GM21529 (cell line): ENCODE results near the gene LRP5.
"Not testable (repeated sequence)": the region's sequence is repeated elsewhere in the genome, so short reads cannot be mapped to it uniquely, and the experiment has no call there.

ENCODE experiments used
- ATAC-seq: cut with Tn5 transposase; IDR thresholded peaks from one replicate; pipeline ENCODE4 v1.9.1; 2021; ENCODE audit not compliant: unreplicated experiment

Gene LRP5

DNA sequence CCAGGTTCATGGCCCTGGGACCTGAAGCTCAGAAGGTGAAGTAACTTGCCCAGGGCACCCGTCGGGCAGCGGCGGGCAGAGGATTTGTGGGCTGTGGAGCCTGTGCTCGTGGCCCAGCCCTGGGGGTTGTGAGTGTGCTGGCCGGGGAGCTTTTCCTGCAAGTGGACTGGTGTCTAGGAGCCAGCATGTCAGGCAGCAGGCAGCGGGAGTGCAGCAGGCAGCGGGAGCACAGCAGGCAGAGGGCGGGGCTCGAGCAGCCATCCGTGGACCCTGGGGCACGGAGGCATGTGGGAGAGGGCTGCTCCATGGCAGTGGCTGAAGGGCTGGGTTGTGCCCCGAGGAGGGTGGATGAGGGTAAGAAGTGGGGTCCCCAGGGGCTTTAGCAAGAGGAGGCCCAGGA lies 75.4 kb downstream of the LRP5 start:
- ATAC-seq, result no peak

DNA sequence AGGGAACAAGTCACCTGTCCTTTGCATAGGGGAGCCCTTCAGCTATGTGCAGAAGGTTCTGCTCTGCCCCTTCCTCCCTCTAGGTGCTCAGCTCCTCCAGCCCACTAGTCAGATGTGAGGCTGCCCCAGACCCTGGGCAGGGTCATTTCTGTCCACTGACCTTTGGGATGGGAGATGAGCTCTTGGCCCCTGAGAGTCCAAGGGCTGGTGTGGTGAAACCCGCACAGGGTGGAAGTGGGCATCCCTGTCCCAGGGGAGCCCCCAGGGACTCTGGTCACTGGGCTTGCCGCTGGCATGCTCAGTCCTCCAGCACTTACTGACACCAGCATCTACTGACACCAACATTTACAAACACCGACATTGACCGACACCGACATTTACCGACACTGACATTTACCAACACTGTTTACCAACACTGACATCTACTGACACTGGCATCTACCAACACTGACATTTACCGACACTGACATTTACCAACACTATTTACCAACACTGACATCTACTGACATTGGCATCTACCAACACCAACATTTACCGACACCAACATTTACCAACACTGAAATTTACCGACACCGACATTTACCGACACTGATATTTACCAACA lies 76.3 kb downstream of the LRP5 start:
- no peak for ATAC-seq

DNA sequence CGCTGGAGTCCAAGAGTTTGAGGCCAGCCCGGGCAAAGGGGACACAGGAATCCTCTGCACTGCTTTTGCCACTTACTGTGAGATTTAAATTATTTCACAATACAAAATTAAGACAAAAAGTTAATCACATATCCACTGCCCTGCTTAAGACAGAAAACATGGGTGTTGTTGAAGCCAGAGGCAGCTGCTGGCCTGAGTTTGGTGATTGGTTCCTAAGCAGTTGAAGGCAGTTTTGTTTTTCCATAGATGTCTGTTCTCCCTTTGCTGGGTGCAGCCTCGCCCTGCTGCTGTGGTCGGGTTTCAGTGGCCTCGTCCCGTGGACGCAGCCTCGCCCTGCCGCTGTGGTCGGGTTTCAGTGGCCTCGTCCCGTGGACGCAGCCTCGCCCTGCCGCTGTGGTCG lies 77.9 kb downstream of the LRP5 start:
- ATAC-seq, result no peak

DNA sequence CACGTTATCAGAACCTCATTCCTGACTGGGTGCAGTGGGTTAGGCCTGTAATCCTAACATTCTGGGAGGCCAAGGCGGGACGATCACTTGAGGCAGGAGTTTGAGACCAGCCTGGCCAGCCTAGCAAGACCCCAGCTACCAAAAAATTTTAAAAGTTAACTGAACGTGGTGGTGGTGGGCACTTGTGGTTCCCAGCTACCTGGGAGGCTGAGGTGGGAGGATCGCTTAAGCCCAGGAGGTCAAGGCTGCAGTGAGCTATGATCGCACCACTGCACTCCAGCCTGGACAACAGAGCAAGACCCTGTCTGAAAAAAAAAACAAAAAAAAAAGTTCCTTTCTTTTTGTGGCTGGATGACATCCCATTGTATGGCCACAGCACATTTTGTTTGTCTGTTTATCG lies 80.4 kb downstream of the LRP5 start:
- ATAC-seq, result no peak

DNA sequence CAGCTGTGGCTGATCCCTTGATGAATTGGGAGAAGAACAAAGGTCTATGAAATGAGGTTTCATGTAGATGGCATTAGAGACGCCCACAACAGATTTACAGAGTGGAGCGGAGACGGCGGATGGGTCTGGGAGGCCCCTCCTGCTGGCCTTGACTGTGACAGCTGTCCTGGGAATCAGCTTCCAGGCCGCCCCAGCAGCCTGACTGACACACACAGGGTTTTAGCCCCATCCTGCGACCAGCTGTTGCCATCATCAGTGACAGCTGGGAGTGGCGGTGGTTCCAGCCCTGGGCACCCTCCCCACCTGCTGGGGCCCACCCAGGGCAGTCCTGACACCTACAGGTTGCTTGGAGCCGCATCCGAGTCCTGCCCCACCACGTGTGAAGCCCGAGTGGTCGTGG lies 84.1 kb downstream of the LRP5 start:
- no peak for ATAC-seq

DNA sequence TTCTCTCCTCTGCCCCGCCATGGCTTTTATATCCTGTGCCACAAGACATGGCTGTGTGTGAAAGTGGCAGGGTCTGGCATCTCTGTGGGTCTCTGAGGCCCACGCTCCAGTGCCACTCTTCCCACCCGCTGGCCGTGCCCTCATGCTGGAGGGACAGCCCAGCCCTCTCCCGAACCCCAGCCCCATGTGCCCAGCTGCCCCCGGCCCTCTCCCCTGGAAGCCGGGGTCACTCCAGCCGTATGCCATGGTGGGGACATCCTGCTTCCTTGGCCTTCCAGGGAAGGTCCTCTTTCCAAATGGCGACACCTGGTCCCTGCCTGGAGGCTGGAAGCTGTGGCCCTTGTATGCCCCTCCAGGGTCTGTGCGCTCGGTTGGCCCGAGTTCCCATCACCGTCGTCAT lies 84.9 kb downstream of the LRP5 start:
- ATAC-seq, result no peak

DNA sequence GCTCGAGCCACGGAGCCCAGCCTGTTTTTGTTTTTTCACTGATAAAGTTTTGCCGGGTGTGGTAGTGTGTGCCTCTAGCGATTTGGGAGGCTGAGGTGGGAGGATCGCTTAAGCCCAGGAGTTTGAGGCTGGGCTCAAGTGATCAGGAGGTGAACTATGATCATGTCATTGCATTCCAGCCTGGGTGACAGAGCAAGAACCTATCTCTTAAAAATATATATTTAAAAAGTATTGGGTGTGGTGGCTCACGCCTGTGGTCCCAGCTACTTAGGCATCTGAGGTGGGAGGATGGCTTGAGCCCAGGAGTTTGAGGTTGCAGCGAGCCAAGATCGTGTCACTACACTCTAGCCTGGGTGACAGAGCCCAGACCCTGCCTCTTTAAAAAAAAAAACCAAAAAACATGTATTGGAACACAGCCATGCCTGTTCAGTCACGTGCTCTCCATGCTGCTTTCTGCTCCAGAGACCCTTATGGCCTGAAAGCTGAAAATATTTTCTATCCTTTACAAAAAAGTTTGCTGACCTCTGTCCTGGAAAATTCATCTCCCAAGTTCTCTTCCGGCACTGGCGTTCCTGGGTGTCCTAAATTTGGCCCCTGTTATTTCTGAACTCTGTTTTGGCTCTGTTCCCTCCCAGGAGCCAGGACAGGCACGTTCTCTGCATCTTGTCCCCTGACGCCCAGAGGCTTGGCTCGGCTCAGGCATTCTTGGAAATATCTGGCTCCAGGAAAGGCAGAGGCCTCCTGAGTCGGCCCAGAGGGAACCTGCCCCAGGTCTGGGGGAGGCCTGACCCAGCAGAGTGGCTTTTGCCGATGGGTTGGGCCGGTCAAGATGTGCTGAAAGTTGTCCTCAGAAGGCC lies 86.8 kb downstream of the LRP5 start:
- no peak for ATAC-seq

DNA sequence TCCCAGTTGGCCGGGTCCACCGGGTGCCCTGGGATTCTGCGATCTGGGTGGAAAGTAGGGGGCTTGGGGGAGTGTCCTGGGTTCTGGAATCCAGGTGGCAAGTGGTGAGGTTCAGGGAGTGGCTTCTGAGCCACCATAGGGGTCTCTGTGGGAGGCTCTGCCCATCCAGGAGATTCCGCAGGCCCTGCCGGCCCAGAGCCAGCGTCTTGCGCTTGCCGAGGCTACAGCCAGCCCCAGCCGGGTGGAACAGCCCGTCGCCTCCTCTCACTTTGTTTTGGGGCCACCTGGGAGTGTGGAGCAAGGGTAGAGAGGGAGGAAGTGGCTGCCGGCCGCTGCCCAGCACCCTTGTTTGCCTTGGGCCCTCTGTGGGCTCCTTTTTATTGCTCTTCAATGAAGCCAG lies 87.5 kb downstream of the LRP5 start:
- ATAC-seq, result no peak

DNA sequence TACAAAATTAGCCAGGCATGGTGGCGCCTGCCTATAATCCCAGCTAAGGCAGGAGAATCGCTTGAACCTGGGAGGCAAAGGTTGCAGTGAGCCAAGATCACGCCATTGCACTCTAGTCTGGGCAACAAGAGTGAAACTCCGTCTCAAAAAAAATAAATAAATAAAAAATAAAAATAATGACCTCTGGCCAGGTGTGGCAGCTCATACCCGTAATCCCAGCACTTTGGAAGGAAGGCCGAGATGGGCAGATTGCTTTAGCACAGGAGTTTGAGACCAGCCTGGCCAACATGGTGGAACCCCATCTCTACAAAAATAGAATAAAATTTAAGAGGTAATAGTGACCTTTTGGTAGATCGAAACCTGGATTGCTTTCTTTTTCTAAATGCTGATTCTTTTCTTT lies 88.2 kb downstream of the LRP5 start:
- not testable (repeated sequence) for ATAC-seq

DNA sequence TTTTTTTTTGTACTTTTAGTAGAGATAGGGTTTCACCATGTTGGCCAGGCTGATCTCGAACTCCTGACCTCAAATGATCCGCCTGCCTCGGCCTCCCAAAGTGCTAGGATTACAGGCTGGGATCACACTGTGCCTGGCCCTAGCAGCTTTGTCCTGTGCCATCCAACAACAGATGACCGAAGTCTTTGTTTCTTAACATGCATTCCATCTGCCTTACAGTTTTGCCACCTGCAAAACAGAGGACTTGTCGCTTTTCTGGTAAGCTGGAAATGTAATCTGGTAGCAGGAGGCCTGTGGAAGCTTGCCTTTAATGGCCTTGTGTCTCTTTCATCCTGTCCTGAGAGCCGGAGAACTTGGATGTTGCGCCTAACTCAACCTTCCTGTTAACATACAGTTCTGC lies 89.5 kb downstream of the LRP5 start:
- ATAC-seq, result no peak

DNA sequence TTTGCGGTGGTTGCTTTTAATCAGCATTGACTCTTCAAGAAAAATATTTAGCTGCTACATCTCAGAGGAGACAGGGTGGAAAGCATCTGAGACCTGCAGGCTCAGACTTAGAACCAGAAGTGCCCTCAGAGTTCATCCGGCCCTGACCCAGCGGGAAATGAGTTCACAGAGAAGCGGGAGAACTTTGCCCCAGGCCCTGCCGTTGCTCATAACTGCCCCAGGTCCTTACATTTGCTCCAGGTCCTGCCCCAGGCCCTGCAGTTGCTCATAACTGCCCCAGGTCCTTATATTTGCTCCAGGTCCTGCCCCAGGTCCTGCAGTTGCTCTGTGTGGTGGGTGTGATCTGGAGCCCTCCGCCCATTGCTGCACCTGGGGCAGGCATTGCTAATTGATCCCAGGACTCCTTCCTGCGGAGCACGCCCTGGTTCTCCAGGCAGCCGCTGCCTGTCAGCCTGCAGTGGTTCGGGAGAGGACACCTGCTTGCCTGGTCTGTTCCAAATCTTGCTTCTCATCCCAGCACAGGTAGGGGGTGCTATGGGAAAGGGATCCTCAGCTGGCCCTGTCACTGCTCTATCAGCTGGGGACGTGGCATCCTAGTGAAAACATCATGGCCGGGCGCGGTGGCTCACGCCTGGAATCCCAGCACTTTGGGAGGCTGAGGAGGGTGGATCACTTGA lies 90.1 kb downstream of the LRP5 start:
- ATAC-seq, result no peak

DNA sequence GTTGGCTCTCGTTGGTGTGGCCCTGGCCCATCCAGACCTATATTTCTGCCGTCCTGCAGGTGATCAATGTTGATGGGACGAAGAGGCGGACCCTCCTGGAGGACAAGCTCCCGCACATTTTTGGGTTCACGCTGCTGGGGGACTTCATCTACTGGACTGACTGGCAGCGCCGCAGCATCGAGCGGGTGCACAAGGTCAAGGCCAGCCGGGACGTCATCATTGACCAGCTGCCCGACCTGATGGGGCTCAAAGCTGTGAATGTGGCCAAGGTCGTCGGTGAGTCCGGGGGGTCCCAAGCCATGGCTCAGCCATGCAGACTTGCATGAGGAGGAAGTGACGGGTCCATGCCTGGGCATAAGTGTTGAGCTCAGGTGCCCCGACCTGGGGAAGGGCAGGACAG lies 91.0 kb downstream of the LRP5 start:
- ATAC-seq, result no peak

DNA sequence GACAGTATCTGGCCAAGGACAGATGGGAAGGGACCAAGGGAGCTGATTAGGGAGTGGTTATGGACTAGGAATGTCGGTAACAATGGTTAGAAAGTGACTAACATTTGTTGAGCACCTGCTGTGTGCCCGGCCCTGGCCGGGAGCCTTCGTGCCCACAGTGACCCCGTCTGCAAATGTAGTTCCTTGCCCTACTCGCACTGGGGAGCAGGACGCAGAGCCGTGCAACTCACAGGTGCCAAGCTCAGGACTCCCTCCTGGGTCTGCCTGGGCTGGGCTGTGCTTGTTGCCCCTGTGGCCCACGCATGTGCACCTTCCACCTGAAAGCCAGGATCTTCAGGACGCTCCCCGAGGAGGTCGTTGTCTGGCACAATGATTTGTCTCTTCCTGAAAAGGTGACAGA lies 91.4 kb downstream of the LRP5 start:
- ATAC-seq, result no peak

DNA sequence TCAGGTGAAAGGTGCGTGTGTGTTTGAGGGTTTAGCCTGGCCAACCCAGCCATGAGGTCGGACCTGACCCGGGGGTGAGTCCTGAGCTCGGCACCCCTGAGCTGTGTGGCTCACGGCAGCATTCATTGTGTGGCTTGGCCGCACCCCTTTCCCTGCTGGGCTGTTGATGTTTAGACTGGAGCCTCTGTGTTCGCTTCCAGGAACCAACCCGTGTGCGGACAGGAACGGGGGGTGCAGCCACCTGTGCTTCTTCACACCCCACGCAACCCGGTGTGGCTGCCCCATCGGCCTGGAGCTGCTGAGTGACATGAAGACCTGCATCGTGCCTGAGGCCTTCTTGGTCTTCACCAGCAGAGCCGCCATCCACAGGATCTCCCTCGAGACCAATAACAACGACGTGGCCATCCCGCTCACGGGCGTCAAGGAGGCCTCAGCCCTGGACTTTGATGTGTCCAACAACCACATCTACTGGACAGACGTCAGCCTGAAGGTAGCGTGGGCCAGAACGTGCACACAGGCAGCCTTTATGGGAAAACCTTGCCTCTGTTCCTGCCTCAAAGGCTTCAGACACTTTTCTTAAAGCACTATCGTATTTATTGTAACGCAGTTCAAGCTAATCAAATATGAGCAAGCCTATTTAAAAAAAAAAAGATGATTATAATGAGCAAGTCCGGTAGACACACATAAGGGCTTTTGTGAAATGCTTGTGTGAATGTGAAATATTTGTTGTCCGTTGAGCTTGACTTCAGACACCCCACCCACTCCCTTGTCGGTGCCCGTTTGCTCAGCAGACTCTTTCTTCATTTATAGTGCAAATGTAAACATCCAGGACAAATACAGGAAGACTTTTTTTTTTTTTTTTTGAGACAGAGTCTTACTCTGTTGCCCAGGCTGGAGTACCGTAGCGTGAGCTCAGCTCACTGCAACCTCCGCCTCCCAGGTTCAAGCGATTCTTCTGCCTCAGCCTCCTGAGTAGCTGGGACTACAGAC lies 94.2 kb downstream of the LRP5 start:
- no peak for ATAC-seq

DNA sequence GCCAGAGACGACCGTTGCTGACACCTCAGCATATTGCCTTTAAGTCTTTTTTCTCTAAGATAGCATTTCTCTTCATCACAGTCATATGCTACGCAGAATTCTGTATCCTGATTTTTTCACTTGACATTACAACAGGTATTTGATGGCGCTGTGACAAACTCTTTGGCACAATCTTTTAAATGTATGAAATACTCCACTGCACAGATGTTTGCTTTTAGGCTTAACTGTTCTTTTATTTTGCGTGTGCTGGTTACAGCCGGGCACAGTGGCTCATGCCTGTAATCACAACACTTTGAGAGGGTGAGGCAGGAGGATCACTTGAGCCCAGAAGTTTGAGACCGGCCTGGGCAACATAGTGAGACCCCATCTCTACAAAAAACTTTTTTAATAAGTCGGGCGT lies 96.1 kb downstream of the LRP5 start:
- no peak for ATAC-seq

DNA sequence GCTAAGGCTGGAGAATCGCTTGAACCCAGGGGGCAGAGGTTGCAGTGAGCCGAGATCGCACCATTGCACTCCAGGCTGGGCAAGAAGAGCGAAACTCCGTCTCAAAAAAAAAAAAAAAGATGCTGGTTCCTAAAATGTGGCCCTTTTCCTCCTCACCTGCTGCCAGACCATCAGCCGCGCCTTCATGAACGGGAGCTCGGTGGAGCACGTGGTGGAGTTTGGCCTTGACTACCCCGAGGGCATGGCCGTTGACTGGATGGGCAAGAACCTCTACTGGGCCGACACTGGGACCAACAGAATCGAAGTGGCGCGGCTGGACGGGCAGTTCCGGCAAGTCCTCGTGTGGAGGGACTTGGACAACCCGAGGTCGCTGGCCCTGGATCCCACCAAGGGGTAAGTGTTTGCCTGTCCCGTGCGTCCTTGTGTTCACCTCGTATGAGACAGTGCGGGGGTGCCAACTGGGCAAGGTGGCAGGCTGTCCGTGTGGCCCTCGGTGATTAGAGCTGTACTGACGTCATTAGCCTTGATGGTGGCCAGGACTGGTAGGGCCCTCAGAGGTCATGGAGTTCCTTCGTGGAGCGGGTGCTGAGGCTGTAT lies 97.5 kb downstream of the LRP5 start:
- no peak for ATAC-seq

DNA sequence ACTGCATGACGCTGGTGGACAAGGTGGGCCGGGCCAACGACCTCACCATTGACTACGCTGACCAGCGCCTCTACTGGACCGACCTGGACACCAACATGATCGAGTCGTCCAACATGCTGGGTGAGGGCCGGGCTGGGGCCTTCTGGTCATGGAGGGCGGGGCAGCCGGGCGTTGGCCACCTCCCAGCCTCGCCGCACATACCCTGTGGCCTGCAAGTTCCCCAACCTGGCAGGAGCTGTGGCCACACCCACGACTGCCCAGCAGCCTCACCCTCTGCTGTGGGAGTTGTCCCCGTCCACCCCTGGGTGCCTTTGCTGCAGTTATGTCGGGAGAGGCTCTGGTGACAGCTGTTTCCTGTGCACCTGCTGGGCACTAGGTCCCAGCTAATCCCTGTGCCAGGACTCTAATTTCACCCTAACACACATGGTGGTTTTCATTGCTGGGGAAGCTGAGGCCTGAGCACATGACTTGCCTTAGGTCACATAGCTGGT lies 99.2 kb downstream of the LRP5 start:
- ATAC-seq, result no peak

DNA sequence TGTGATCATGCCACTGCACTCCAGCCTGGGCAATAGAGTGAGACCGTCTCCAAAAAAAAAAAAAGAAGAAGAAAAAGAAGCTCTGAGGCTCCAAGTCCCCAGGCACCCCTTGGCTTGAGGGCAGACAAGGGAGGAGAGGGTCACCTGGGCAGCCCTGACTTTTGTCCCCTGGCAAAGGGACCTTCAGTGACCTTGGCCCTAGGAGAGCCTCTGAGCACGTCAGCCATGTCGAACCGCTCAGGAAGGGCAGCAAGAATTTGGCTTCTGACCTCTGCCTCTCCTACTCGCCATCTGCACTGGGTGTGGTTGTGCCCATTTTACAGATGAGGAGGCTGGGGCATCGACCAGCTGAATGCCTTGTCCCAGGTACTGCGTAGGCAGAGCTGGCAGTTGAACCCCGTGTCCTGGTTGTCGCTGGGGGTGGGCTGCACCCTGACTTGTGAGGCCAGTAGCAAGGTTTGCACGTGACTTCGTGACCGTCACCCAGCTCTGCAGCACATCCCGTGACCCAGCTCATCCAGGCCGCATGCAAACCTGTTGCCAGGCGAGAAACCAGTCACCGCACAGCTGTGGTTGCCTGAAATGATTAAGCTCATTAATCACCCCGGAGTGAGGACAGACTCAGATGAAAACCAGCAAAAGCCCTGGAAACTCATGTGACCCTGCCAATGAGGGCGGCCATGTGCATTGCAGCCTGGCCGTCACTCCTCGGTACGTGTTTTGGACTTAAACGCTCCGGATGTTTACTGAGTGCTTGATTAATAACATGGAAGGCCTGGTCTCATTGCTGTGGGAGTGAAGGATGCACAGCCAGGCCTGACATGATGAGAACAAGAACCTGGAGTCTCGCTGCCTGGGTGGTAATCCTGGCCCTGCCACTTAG lies 100.4 kb downstream of the LRP5 start:
- ATAC-seq, result peak; percentile 65

DNA sequence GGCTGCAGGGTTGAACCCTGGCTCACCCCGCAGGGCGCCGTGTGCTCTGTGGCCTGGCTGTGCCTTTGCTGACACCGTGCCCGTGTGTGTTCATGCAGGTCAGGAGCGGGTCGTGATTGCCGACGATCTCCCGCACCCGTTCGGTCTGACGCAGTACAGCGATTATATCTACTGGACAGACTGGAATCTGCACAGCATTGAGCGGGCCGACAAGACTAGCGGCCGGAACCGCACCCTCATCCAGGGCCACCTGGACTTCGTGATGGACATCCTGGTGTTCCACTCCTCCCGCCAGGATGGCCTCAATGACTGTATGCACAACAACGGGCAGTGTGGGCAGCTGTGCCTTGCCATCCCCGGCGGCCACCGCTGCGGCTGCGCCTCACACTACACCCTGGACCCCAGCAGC lies 101.2 kb downstream of the LRP5 start:
- ATAC-seq, result no peak
